NAMALWA (cell line): ENCODE data around the gene FOLH1.
"Not testable (repeated sequence)": the region's sequence is repeated elsewhere in the genome, so short reads cannot be mapped to it uniquely, and the experiment has no call there.

Experiments used
- DNase-seq: peaks from one replicate; pipeline ENCODE4 v3.0.0-alpha.2; 2015; ENCODE audit warnings: low spot score

The FOLH1 gene

DNA sequence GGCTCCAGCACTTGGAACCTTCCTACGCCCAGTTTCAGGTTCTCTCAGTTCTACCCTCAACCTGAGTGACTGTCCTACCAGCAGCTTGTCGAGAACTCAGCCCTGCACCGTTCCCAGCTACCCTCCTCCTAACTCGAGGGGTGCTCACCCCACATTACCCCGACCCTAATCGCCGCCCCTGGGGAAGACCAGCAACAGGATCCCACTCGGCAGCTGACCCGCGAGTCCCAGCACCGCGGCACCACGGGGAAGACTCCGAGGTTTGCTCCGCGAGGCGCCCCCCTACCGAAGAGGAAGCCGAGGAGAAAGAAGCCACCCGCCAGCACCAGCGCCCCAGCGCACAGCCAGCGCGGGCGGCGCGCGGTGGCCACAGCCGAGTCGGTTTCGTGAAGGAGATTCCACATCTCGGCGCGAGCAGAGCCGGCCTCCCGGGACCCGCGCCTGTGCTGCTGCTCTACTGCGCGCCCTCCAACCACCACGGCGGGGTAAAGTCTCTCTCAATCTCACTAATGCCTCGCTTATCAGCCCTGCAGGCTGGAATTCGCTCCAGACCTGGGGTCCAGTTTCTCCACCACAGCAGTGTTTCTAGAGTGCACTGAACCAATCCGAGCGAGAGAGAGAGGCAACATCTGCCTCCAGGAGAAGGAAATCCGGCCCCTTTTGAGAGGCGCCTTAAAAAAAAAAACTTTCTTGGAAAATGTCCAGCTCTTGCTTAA, at the start of gene FOLH1:
FOLH1 (minus strand) TSS at position 597 of the 716 bp plus-strand sequence; CDS start at position 404, 193 bp downstream.
- no peak for DNase-seq

GRCh38 chr11:49255148-49255547, 46.7 kb upstream of the FOLH1 start:
- not testable (repeated sequence) for DNase-seq

DNA sequence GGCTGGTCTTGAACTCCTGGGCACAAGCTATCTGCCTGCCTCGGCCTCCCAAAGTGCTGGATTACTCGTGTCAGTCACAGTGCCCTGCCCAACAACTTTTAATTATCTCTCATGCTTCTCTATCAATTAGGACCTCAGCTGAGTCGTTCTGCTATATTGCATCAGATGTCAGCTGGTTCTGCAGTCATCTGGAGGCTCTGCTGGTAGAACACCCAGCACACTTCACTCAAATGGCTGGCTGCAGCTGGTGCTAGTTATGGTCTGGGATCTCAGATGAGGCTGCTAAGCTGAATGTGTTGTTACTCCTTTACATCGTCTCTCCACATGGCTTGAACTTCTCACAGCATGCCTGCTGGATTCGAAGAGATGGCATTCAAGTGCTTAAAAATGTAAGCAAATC, 42.8 kb upstream of the FOLH1 start:
- not testable (repeated sequence) for DNase-seq

GRCh38 chr11:49250398-49251115, 42.2 kb upstream of the FOLH1 start:
- not testable (repeated sequence) for DNase-seq

DNA sequence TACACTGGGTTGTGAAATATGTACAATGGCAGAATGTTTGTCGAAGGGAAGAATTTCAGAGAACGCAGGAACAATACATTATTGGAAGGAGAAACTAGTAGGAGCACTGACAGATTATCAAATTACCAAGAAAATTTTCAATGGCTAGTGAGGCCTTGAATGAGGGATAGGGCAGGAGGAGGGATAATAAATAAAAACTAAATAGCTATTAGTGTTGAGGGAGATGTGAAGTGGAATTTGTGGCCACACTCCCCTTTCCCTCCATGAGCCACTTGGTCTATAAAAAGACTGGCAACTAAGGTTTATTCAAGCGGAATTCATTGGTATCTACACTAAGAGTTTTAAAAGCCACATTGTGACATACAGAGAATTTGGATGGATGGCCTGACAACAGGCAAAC, 41.0 kb upstream of the FOLH1 start:
- DNase-seq = not testable (repeated sequence)

GRCh38 chr11:49233685-49234084, 25.3 kb upstream of the FOLH1 start:
- DNase-seq = not testable (repeated sequence)

GRCh38 chr11:49233019-49233418, 24.6 kb upstream of the FOLH1 start:
- not testable (repeated sequence) for DNase-seq

GRCh38 chr11:49231725-49232124, 23.3 kb upstream of the FOLH1 start:
- not testable (repeated sequence) for DNase-seq

- DNase-seq = not testable (repeated sequence)
These were observed 22.1 kb upstream of the FOLH1 start for GRCh38 chr11:49230534-49230933.

- not testable (repeated sequence) for DNase-seq
These were observed 21.6 kb upstream of the FOLH1 start for GRCh38 chr11:49230001-49230400.

DNA sequence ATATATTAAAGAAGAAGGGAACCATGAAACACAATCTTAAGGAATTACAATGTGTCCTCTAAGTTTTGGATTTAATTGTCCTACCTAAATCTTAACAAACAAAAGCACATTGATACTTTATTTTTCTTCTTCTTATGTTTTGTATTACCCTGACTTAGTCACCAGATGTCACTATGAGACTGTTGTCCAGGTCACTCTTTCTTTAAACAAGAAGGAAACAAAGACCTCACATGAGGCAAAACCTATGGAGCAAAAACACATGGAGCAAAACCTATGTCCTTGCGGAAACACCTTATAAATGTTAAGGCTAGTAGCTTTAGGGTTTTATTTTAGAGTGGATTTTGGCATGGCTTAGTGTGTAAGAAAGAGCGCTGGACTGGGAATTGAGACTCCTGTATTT, 20.7 kb upstream of the FOLH1 start:
- DNase-seq = not testable (repeated sequence)

DNA sequence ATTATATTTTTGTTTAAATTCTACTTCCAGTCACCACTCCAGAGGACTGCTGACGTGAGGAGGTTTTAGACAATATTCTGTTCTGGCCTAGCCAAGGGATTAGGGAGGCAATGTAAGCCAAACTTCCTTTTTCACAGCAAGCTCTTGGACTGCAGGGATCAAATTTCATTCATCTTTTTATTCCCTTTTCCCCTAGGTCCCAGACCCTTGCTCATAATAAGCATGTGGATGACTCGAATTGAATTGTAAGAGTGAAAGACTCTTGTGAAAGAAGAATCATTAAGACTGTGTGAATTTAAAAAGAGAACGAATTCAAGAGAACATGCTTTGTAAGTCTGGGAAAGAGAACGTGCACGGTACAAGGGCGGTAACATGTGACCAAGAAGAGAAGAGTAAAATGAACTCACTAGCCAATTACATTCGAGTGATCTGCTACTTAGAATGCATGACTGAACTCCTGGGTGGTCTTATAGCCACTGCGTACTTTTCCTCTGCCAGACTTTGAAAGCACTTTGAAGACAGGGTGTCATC, 16.9 kb upstream of the FOLH1 start:
- DNase-seq = not testable (repeated sequence)

GRCh38 chr11:49221112-49221511, 12.7 kb upstream of the FOLH1 start:
- no peak for DNase-seq

DNA sequence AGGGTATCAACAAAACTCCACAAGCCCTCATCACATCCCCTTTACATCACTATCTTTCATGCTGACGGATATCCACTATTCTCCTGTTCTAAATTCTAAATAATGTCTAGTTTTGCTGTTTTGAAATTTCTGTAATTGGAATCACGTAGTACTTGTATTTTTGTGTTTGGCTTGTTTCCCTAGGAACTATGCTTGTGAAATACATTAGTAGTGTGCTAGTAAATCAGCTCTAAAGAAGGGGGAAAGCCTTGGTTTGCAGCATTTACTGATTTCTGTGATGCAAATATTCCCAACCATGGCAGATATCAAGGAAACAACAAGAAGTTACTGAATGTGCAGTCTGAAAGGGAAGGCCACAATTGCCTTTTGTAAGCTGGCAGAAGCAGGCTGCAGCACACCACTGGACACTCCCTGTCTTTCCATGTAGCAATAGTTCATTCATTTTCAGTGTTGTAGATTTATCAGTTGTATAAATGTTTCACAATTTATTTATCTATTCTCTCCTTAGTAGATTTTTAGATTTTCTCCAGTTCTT, 4.7 kb upstream of the FOLH1 start:
- DNase-seq = no peak

DNA sequence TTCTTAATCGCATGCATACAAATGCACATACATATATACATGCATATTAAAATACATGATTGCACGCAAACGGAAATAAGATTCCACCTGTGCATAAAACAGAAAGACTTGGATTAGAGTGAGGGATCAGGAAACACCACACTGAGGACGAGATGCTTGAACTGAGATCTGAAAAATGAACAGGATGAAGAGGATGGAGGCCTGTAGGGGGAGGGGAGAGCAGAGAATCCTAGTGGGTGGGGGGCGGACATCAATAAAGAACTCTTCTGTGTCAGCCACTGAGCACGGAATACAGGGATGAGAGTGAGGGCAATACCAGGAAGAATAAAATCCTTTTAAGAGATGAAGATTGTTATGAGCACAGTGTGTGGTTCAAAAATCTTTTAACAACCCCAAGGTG, 1.4 kb downstream of the FOLH1 start:
- DNase-seq = not testable (repeated sequence)

DNA sequence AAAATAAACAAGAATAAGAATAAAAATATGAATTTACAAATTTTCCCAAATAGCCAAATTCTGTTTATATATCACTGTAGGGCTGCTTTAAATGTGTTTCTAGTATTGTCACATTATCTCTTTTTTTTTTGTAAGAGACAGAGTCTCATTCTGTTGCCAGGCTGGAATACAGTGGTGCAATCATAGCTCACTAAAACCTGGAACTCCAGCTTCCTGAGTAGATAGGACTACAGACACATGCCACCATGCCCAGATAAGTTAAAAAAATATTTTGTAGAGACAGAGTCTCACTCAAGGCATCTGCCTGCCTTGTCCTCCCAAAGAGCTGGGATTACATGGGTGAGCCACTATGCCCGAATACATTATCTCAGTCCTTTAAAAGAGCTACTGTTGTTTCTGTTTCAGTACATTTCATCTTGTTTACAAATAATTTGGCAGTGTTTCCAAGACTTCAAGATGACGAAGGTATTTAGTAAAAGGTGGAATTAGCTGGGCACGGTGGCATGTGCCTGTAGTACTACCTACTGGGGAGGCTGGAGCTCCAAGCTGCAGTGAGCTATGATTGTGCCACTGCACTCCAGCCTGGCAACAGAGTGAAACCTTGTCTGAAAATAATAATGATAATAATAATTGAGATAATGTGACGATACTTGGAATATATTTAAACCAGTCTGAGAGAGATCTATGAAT, 6.0 kb downstream of the FOLH1 start:
- no peak for DNase-seq

DNA sequence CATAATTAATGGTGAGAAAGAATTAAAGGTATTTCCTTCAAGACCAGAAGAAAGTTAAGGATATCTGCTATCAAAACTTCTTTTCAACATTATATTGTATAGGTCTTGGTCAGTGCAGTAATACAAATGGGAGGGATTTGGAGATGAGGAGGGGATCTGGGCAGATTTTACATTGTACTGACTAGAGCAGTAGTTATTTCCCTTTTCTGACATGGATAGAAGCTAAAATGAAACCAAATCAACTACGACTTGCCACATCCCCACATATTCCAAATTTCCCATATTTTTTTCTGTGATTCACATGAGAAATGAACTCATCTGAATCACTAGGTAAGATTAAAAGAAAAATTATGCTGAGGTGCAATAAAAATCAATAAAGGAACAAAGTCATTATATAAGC, 11.6 kb downstream of the FOLH1 start:
- DNase-seq = not testable (repeated sequence)

- not testable (repeated sequence) for DNase-seq
These were observed 12.4 kb downstream of the FOLH1 start for GRCh38 chr11:49196002-49196401.

GRCh38 chr11:49190287-49190686, 18.1 kb downstream of the FOLH1 start:
- DNase-seq = not testable (repeated sequence)

DNA sequence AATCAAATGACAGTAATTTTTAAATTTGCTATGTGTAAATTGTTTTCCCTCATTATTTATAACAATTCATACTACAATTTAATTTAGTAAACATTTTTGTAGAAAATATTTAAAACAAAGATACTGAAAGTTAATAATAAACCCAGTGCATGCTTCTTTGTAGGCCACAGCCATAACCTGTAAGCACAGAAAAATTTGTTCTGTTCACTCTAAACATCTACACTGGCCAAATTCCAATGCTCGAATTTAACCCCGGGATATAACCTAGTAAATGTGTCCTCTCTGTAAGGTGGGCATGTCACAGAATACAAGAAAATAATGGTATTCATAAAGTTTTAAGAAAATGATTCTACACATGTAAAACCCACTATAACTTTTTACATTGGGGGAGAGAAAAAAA, 22.2 kb downstream of the FOLH1 start:
- not testable (repeated sequence) for DNase-seq

DNA sequence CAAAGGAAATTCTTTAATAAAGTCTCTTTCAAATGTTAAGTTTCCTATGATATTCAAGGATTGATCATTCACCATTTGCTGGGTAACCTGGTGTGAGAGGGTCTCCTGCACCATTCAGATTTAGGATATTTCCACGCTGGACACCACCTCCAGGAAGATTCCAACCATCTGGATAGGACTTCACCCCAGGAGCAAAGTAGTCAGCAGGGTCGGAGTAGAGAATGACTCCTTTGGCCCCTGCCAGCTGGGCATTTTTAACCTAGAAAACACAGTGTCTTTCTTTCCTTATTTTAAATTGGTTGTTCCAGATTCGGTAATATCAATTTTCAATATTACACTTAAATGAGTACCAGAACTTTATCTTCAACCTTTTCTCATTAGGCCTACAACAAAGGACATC, 22.8 kb downstream of the FOLH1 start:
- not testable (repeated sequence) for DNase-seq

GRCh38 chr11:49184756-49185155, 23.6 kb downstream of the FOLH1 start:
- peak; percentile 7 for DNase-seq
